Caco-2 (cell line): ENCODE results near the gene CAPN2. TPM values are rescaled to one million over a fixed set of nuclear protein-coding genes. Genes with fewer than 3 reads are reported as not detected.

ENCODE experiments used
- BruUV-seq: library from RNA; stranded (reverse); fragments of 400-500 nt; replicated peaks from 2 replicates; lab custom pipeline; 2021; lab: Mats Ljungman, UMichigan
- CTCF ChIA-PET: fragments of 300-600 bp; sonication (Branson Sonifier 250); formaldehyde crosslinking; loops from one replicate; lab custom pipeline; 2022; ENCODE audit warnings: antibody characterized with exemption; lab: Charles Lee
- POLR2A ChIA-PET: fragments of 300-600 bp; sonication (Branson Sonifier 250); formaldehyde crosslinking; loops from one replicate; lab custom pipeline; 2022; ENCODE audit warnings: antibody characterized with exemption; lab: Charles Lee
- DNase-seq, 2 experiments: peaks; one replicate each; pipeline versions ENCODE4 v3.0.0 to v3.0.0-alpha.2; 2020 to 2022
- H3K27me3 ChIP-seq: replicated peaks from 2 replicates; pipeline ENCODE4 v1.6.0; 2011; ENCODE audit warnings: low read length; ENCODE audit not compliant: control insufficient read depth, insufficient read depth
- H3K36me3 ChIP-seq: 2 replicates; pipeline ENCODE4 v1.5.1; 2011; ENCODE audit warnings: low read length; ENCODE audit not compliant: control insufficient read depth, insufficient read depth
- H3K4me1 ChIP-seq: fragments of 250-450 bp; sonication (Bioruptor Pico); 2 replicates; pipeline ENCODE4 v1.5.1; 2020; ENCODE audit warnings: mild to moderate bottlenecking
- H3K4me3 ChIP-seq: 2 replicates; pipeline ENCODE4 v1.5.1; 2011; ENCODE audit warnings: low read depth, mild to moderate bottlenecking, control low read depth, low read length
- H3K9me3 ChIP-seq: fragments of 250-450 bp; sonication (Bioruptor Pico); 2 replicates; pipeline ENCODE4 v1.5.1; 2020; ENCODE audit warnings: mild to moderate bottlenecking, moderate library complexity
- H3K27ac Mint-ChIP-seq: one replicate; pipeline ENCODE4 v1.8.0; 2022; ENCODE audit warnings: mixed read lengths; ENCODE audit not compliant: unreplicated experiment
- H3K27me3 Mint-ChIP-seq: one replicate; pipeline ENCODE4 v1.8.0; 2022; ENCODE audit warnings: mixed read lengths; ENCODE audit not compliant: insufficient read depth, unreplicated experiment
- H3K36me3 Mint-ChIP-seq: one replicate; pipeline ENCODE4 v1.8.0; 2022; ENCODE audit warnings: mild to moderate bottlenecking, mixed read lengths; ENCODE audit not compliant: insufficient read depth, unreplicated experiment
- H3K4me1 Mint-ChIP-seq: one replicate; pipeline ENCODE4 v1.8.0; 2022; ENCODE audit warnings: low read depth, mixed read lengths; ENCODE audit not compliant: unreplicated experiment
- H3K4me3 Mint-ChIP-seq: one replicate; pipeline ENCODE4 v1.8.0; 2022; ENCODE audit warnings: mild to moderate bottlenecking, moderate library complexity, mixed read lengths; ENCODE audit not compliant: unreplicated experiment
- H3K9me3 Mint-ChIP-seq: one replicate; pipeline ENCODE4 v1.8.0; 2022; ENCODE audit warnings: mixed read lengths; ENCODE audit not compliant: unreplicated experiment
- CTCF ChIP-seq, 2 experiments: fragments of 200-600 bp in 1 of 2; IDR thresholded peaks; 1 replicate in 1 of 2; 2 replicates in 1 of 2; pipeline versions ENCODE4 v1.5.1 to v1.8.0; 2011 to 2022; ENCODE audit warnings: antibody characterized with exemption in 1 of 2, control low read depth in 1 of 2, inconsistent platforms in 1 of 2, low read depth in 1 of 2, low read length in 1 of 2, mild to moderate bottlenecking in 1 of 2, moderate library complexity in 1 of 2; ENCODE audit not compliant: insufficient read depth in 1 of 2, severe bottlenecking in 1 of 2, unreplicated experiment in 1 of 2
- intact Hi-C: fragments of 100-400 bp; cut with micrococcal nuclease; formaldehyde crosslinking; loops from one replicate; pipeline ENCODE4 v1.10.0; 2022; ENCODE audit not compliant: unreplicated experiment
- total RNA-seq: library from RNA; stranded (reverse); gene quantifications from 2 replicates; pipeline ENCODE4 v1.2.3, GENCODE V29; 2022

CAPN2 gene
- total RNA-seq, 1 experiment from 2014 or later = 157 TPM

GRCh38 chr1:223725578-223725977 lies 13.2 kb downstream of the CAPN2 start:
- TF ChIP-seq CTCF (IDR thresholded peaks at IDR 0.05; ENCODE audit: insufficient read depth in 1 of 2, low read depth in 1 of 2, low read length in 1 of 2, severe bottlenecking in 1 of 2, unreplicated experiment in 1 of 2) = no peak
- H3K4me3 ChIP-seq = no peak overlapping the region
- no peaks in the 10 kb centered on the region for H3K9me3 ChIP-seq
- H3K27ac Mint-ChIP-seq = peak overlapping the region; percentile 74
- BruUV-seq = no TSS peak
- intact Hi-C loops = no loop called here
- no peak overlapping the region for H3K4me3 Mint-ChIP-seq
- H3K36me3 ChIP-seq = peaks cover 4% of the 10 kb centered on the region
- peaks cover 90% of the 10 kb centered on the region for H3K36me3 Mint-ChIP-seq
- peaks cover 29% of the 10 kb centered on the region for H3K4me1 ChIP-seq
- peaks cover 7% of the 10 kb centered on the region for H3K9me3 Mint-ChIP-seq
- H3K4me1 Mint-ChIP-seq = peaks cover 45% of the 10 kb centered on the region
- ChIA-PET CTCF (no interaction called here), POLR2A (no interaction called here)
- H3K27me3 ChIP-seq = no peaks in the 10 kb centered on the region
- H3K27me3 Mint-ChIP-seq = no peaks in the 10 kb centered on the region
- DNase-seq = no peak

DNA sequence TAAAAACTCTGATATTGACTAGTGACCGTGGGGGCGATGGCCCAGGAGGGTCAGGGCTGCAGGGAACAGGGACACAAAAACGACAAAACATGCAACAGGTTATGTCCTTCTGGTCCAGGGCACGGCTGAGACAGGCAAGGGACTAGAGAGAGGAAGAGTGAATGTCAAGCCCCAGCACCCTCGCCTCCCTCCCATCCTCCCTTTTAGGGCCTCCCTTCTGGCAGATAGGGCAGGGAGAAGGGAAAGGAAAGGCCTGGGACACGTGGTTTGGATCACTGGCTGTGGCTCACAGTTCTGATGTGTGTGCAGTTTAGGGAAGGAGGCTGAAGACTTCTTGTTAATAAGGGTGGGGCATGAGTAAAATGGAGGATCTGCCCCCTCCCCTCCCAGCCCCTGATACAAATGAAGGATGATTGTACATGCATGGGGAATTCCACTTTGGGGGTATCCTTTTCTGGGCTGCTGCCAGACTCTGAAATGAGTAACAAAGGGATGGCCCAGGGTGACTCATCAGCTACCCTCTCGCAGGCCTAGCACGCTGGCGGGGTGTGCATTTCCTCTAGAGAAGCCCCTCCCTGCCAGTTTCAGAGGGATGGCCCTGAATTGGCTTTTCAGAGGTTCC lies 14.2 kb downstream of the CAPN2 start:
- H3K4me1 Mint-ChIP-seq = peaks cover 47% of the 10 kb centered on the region
- peaks cover 86% of the 10 kb centered on the region for H3K36me3 Mint-ChIP-seq
- BruUV-seq = no TSS peak

GRCh38 chr1:223727541-223727940 lies 15.2 kb downstream of the CAPN2 start:
- Histone ChIP-seq H3K4me3 (no peak overlapping the region), H3K9me3 (no peaks in the 10 kb centered on the region), H3K4me1 (peaks cover 29% of the 10 kb centered on the region), H3K27me3 (no peaks in the 10 kb centered on the region), H3K36me3 (peaks cover 4% of the 10 kb centered on the region)
- no peak for DNase-seq
- Mint-ChIP-seq H3K36me3 (peaks cover 85% of the 10 kb centered on the region), H3K4me1 (peaks cover 58% of the 10 kb centered on the region), H3K27me3 (no peaks in the 10 kb centered on the region), H3K4me3 (no peak overlapping the region), H3K27ac (peak overlapping the region; percentile 74), H3K9me3 (peaks cover 7% of the 10 kb centered on the region)
- POLR2A ChIA-PET = no interaction called here
- TF ChIP-seq CTCF (IDR thresholded peaks at IDR 0.05; ENCODE audit: insufficient read depth in 1 of 2, low read depth in 1 of 2, low read length in 1 of 2, severe bottlenecking in 1 of 2, unreplicated experiment in 1 of 2) = no peak
- CTCF ChIA-PET = interaction anchor here (0.9 kb wide), 1 partner anchor 11 kb away, joined by 3 read pairs; no protein-coding TSS in a partner anchor
- no TSS peak for BruUV-seq
- intact Hi-C loops = no loop called here

More for the DNA sequence above, 14.2 kb downstream of the CAPN2 start:
- no peak for TF ChIP-seq CTCF (IDR thresholded peaks at IDR 0.05; ENCODE audit: insufficient read depth in 1 of 2, low read depth in 1 of 2, low read length in 1 of 2, severe bottlenecking in 1 of 2, unreplicated experiment in 1 of 2)
- peaks cover 4% of the 10 kb centered on the region for H3K36me3 ChIP-seq
- Mint-ChIP-seq H3K27ac (peak overlapping the region; percentile 74), H3K27me3 (no peaks in the 10 kb centered on the region), H3K9me3 (peaks cover 7% of the 10 kb centered on the region), H3K4me3 (no peak overlapping the region)
- no peak overlapping the region for H3K4me3 ChIP-seq
- POLR2A ChIA-PET = interaction anchor here (0.5 kb wide), 1 partner anchor 472 kb away, joined by 4 read pairs; no protein-coding TSS in a partner anchor
- peaks cover 25% of the 10 kb centered on the region for H3K4me1 ChIP-seq
- H3K9me3 ChIP-seq = no peaks in the 10 kb centered on the region
- no peak for DNase-seq
- intact Hi-C loops = no loop called here
- CTCF ChIA-PET = no interaction called here
- no peaks in the 10 kb centered on the region for H3K27me3 ChIP-seq
